Large intestine (tissue), 12 donors: ENCODE measurements around the gene PCBD1. TPM values are rescaled to one million over a fixed set of nuclear protein-coding genes. Genes with fewer than 3 reads are reported as not detected.
A peak's percentile ranks its signal among the peaks of the same experiment; 100 is the strongest.

Source experiments
- DNase-seq, 2 donors: peaks; one replicate each; pipeline versions ENCODE4 v3.0.0 to v3.0.0-alpha.2; 2013
- H3K27ac ChIP-seq: one replicate; pipeline ENCODE4 v1.5.1; 2013; ENCODE audit warnings: low read length
- H3K27me3 ChIP-seq: 2 replicates; pipeline ENCODE4 v1.6.1; 2013; ENCODE audit warnings: low read length; ENCODE audit not compliant: control insufficient read depth, insufficient read depth
- H3K36me3 ChIP-seq: 2 replicates; pipeline ENCODE4 v1.6.1; 2013; ENCODE audit warnings: low read length; ENCODE audit not compliant: control insufficient read depth, insufficient read depth
- H3K4me1 ChIP-seq: one replicate; pipeline ENCODE4 v1.6.1; 2013; ENCODE audit warnings: low read length; ENCODE audit not compliant: control insufficient read depth, insufficient read depth
- H3K4me3 ChIP-seq: one replicate; pipeline ENCODE4 v1.5.1; 2013; ENCODE audit warnings: low read length
- H3K9me3 ChIP-seq: one replicate; pipeline ENCODE4 v1.6.1; 2013; ENCODE audit warnings: mild to moderate bottlenecking, low read depth, low read length, moderate library complexity; ENCODE audit not compliant: control insufficient read depth
- WGBS: methylation state at CpG from one replicate; pipeline ENCODE4 v1.1.5; 2013; ENCODE audit warnings: low lambda C conversion rate; ENCODE audit not compliant: insufficient coverage; 5-methylcytosine and 5-hydroxymethylcytosine counted together
- long read RNA-seq, 11 donors: transcript quantifications; one replicate each; lab custom pipeline, GENCODE V29; 2026
- polyA plus RNA-seq: library from polyadenylated mRNA; unstranded; fragments of 120-200 nt; gene quantifications from one replicate; pipeline ENCODE4 v1.2.1, GENCODE V29; 2013

Gene PCBD1
- 154 TPM for polyA plus RNA-seq
- long read RNA-seq, donor 1, transcript PCBD1-201 (4 exons, 1,006 nt): major isoform, 79 of 96 reads
- long read RNA-seq, donor 1, partial matches to known transcripts: 8 of 96 reads
- long read RNA-seq, donor 1, other reads (novel, unspliced or antisense): 6 of 96 reads
- long read RNA-seq, donor 2, transcript PCBD1-201 (4 exons, 1,006 nt): major isoform, 114 of 156 reads
- long read RNA-seq, donor 2, partial matches to known transcripts: 32 of 156 reads
- long read RNA-seq, donor 2, other reads (novel, unspliced or antisense): 8 of 156 reads
- long read RNA-seq, donor 3: 0 reads
- long read RNA-seq, donor 4, transcript PCBD1-201 (4 exons, 1,006 nt): major isoform, 20 of 20 reads
- long read RNA-seq, donor 4, partial matches to known transcripts: 0 of 20 reads
- long read RNA-seq, donor 4, other reads (novel, unspliced or antisense): 0 of 20 reads
- long read RNA-seq, donor 5, transcript PCBD1-201 (4 exons, 1,006 nt): major isoform, 49 of 59 reads
- long read RNA-seq, donor 5, partial matches to known transcripts: 9 of 59 reads
- long read RNA-seq, donor 5, other reads (novel, unspliced or antisense): 0 of 59 reads
- long read RNA-seq, donor 6, transcript PCBD1-201 (4 exons, 1,006 nt): major isoform, 121 of 164 reads
- long read RNA-seq, donor 6, transcript PCBD1-203 (3 exons, 389 nt): minor isoform, 6 of 164 reads
- long read RNA-seq, donor 6, partial matches to known transcripts: 27 of 164 reads
- long read RNA-seq, donor 6, other reads (novel, unspliced or antisense): 10 of 164 reads
- long read RNA-seq, donor 7, transcript PCBD1-201 (4 exons, 1,006 nt): major isoform, 36 of 48 reads
- long read RNA-seq, donor 7, partial matches to known transcripts: 12 of 48 reads
- long read RNA-seq, donor 7, other reads (novel, unspliced or antisense): 0 of 48 reads
- long read RNA-seq, donor 8, transcript PCBD1-201 (4 exons, 1,006 nt): major isoform, 187 of 244 reads
- long read RNA-seq, donor 8, partial matches to known transcripts: 43 of 244 reads
- long read RNA-seq, donor 8, other reads (novel, unspliced or antisense): 11 of 244 reads
- long read RNA-seq, donor 9, transcript PCBD1-201 (4 exons, 1,006 nt): major isoform, 117 of 174 reads
- long read RNA-seq, donor 9, partial matches to known transcripts: 46 of 174 reads
- long read RNA-seq, donor 9, other reads (novel, unspliced or antisense): 7 of 174 reads
- long read RNA-seq, donor 10, transcript PCBD1-201 (4 exons, 1,006 nt): major isoform, 116 of 180 reads
- long read RNA-seq, donor 10, partial matches to known transcripts: 50 of 180 reads
- long read RNA-seq, donor 10, other reads (novel, unspliced or antisense): 12 of 180 reads
- long read RNA-seq, donor 11, transcript PCBD1-201 (4 exons, 1,006 nt): major isoform, 82 of 103 reads
- long read RNA-seq, donor 11, partial matches to known transcripts: 21 of 103 reads
- long read RNA-seq, donor 11, other reads (novel, unspliced or antisense): 0 of 103 reads

DNA sequence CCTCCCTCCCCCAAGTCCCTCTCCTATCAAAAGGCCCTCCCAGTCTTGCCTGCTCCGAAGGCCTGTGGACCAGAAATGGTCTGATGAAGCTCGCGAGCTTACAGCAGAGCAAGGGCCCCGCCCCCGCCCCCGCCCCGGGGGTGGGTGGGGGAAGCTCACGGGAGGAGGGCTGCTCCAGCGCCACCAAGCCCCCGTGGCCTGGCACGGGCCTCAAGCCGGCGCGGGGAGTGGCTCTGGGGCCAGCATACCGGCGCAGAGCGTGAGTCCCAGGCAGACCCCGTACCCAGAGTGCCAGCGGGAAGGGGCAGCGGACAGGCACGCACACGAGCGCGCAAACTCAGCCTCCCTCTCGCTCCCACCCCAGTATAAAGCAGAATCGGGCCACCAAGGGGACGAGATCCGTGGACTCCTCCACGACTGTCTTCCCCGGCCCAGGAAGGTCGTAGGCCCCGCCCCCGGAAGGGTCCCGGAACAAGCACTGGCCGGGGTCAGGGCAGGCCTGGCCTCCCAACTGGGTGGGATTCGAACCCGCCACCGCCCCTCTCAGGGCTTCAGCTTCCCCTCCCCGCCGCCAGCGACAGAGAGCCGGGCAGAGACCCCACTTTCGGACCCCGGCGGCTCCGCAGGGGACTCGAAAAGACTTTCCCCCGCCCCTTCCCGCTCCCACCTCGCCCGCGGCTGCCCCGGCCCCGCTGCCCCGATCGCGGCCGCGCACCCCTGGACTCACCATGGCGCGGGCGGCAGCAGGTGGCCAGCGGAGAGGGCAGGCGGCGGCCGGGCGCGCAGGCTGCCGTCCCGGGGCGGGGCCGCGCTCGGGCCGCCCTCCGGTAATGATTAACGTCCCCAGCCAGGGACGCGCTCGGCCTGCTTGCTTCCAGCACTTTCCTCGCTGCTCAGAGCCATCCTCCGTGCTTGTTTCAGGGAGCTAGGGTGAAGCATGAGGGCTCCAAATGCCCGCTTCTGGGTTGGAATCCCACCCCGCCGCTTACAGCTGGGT lies at the start of gene PCBD1:
TSS of gene PCBD1 (minus strand) at position 762 of the 997 bp plus-strand sequence. CDS start at position 730, 32 bp downstream.
- H3K27ac ChIP-seq: peak within 1 kb of the TSS; percentile 90
- peak; percentile 76 to 90 for DNase-seq
- no peaks in the 10 kb centered on the region for H3K27me3 ChIP-seq
- peaks cover 26% of the 10 kb centered on the region for H3K36me3 ChIP-seq
- WGBS: no CpG with 5 or more reads among the region's 85 CpGs
- H3K4me1 ChIP-seq: peaks cover 33% of the 10 kb centered on the region
- peak within 1 kb of the TSS; percentile 93 for H3K4me3 ChIP-seq
- no peaks in the 10 kb centered on the region for H3K9me3 ChIP-seq

DNA sequence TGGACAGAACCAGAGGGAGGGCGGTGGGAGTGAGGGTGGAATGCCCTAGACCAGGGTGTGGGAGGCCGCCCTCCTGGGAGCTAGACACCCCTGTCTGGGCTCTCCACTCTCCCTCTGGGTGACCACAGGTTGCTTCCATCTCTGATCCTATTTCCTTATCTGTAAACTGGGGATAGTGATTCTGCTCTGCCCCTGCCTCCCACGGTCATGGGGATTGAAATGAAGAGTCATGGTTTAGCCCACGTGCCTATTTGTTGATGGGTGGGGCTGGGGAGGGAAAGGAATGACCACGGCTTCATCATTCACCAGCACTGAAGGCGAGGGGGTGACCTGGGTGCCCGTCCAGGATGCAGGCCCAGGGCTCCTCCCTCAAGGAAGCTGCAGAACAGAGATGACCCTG lies 49.3 kb upstream of the PCBD1 start:
- no peaks in the 10 kb centered on the region for H3K36me3 ChIP-seq
- H3K27ac ChIP-seq: no peak overlapping the region
- H3K4me3 ChIP-seq: no peak overlapping the region
- H3K4me1 ChIP-seq: no peaks in the 10 kb centered on the region
- DNase-seq: no peak
- no peaks in the 10 kb centered on the region for H3K27me3 ChIP-seq
- no peaks in the 10 kb centered on the region for H3K9me3 ChIP-seq
- no CpG with 5 or more reads among the region's 7 CpGs for WGBS

DNA sequence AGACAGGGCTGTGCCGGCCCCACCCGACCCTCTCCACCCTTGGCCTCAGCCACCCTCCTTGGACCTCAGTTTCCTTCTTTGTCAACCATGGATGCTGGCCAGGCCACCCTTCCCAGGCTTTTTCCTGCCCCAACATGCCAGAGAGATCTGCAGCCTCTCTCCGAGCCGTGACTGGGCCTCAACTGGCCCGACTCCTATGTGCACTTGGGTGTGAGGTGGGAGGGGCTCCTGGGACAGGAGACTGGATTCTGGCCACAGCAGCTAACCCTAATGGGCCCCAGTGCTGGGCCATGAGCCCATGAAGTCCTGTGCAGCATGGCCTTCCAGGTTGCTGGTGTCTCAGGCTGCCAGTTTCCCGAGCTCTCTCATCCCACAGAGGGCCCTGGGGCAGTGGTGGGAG lies 47.7 kb upstream of the PCBD1 start:
- H3K27me3 ChIP-seq: no peaks in the 10 kb centered on the region
- no peaks in the 10 kb centered on the region for H3K36me3 ChIP-seq
- H3K9me3 ChIP-seq: no peaks in the 10 kb centered on the region
- H3K4me1 ChIP-seq: no peaks in the 10 kb centered on the region
- H3K27ac ChIP-seq: no peak overlapping the region
- no peak for DNase-seq
- no peak overlapping the region for H3K4me3 ChIP-seq
- WGBS: no CpG with 5 or more reads among the region's 6 CpGs

DNA sequence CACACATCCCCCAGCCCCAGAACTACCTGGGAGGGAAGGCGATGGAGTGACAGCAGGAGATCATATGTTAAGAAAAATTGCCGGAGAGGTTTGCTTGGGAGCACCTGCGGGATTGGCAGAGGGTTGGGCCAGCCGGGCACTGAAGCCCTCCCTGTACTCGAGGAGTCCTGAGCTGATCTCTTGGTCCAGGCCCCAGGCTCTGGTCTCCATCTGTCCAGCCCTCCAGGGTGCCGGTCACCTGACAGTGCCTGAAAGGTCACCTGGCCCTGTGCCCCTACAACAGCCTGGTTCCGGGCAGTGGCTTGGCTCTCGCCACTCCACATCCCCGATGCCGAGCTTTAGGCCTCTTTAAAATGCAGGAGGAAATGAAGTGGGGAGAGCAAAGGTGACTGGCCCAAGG lies 47.3 kb upstream of the PCBD1 start:
- Histone ChIP-seq H3K27me3 (no peaks in the 10 kb centered on the region), H3K9me3 (no peaks in the 10 kb centered on the region), H3K4me1 (no peaks in the 10 kb centered on the region), H3K4me3 (no peak overlapping the region), H3K27ac (no peak overlapping the region), H3K36me3 (no peaks in the 10 kb centered on the region)
- no peak for DNase-seq
- no CpG with 5 or more reads among the region's 10 CpGs for WGBS

GRCh38 chr10:70935125-70935625 lies 46.8 kb upstream of the PCBD1 start:
- WGBS: no CpG with 5 or more reads among the region's 11 CpGs

DNA sequence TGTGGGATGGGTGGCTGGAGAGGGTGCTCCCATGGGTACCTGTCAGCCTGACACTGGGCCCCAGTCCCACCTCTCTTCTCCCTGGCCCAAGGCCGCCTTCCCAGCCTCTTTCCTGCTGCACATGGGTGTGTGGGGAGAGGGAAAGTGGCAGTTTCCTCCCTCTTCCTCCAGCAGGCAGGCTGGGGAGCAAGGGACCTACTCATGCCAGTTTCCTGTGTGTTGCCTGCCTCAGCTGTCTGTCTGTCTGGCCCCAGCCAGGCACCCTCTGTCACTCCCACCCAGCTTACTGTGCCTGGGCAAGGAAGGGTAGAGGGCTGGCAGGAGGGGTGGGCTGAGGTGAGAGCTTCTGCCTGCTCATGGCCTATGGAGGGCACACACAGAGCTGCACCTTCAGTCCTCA lies 46.3 kb upstream of the PCBD1 start:
- Histone ChIP-seq H3K27ac (no peak overlapping the region), H3K4me1 (no peaks in the 10 kb centered on the region), H3K4me3 (no peak overlapping the region), H3K9me3 (no peaks in the 10 kb centered on the region), H3K27me3 (no peaks in the 10 kb centered on the region), H3K36me3 (no peaks in the 10 kb centered on the region)
- no CpG with 5 or more reads among the region's 1 CpG for WGBS
- no peak for DNase-seq

More at GRCh38 chr10:70935125-70935625, 46.8 kb upstream of the PCBD1 start:
- Histone ChIP-seq H3K27me3 (no peaks in the 10 kb centered on the region), H3K36me3 (no peaks in the 10 kb centered on the region), H3K27ac (no peak overlapping the region), H3K9me3 (no peaks in the 10 kb centered on the region), H3K4me1 (no peaks in the 10 kb centered on the region), H3K4me3 (no peak overlapping the region)
- DNase-seq: no peak

GRCh38 chr10:70932392-70933196 lies 44.2 kb upstream of the PCBD1 start:
- no peaks in the 10 kb centered on the region for H3K4me1 ChIP-seq
- no CpG with 5 or more reads among the region's 9 CpGs for WGBS
- H3K27me3 ChIP-seq: no peaks in the 10 kb centered on the region
- no peaks in the 10 kb centered on the region for H3K9me3 ChIP-seq
- H3K36me3 ChIP-seq: no peaks in the 10 kb centered on the region
- no peak overlapping the region for H3K4me3 ChIP-seq
- H3K27ac ChIP-seq: no peak overlapping the region
- DNase-seq: no peak

GRCh38 chr10:70931168-70931815 lies 42.9 kb upstream of the PCBD1 start:
- Histone ChIP-seq H3K4me3 (no peak overlapping the region), H3K27ac (no peak overlapping the region), H3K4me1 (no peaks in the 10 kb centered on the region), H3K36me3 (no peaks in the 10 kb centered on the region), H3K27me3 (no peaks in the 10 kb centered on the region), H3K9me3 (no peaks in the 10 kb centered on the region)
- DNase-seq: no peak
- WGBS: no CpG with 5 or more reads among the region's 15 CpGs
